ENCODE results near the gene FOXN3. TPM values are rescaled to one million over a fixed set of nuclear protein-coding genes. Genes with fewer than 3 reads are reported as not detected.

Gene FOXN3
- polyA plus RNA-seq, 3 donors = 38.7 to 57.4 (median 42.0) TPM

DNA sequence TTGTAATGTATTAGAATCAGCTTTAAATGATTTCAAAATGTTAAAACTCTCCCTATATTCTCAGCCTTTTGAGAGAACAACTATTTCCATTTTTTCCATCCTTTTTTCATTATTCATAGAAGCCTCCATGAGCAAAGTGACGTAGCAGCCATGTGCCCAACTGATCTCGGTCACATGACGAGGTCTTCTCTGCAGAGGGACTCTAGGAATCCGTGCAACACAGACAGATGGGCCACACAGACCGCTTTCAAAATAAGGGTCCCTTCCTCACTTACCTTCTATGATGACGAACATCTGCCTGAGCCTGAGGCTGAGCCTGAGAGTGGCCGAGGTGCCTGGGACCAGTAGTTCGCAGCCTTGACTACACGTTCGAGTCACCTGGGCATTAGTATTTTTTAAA is 293.8 kb downstream of the FOXN3 start:
- intact Hi-C loops (cut with micrococcal nuclease) = no loop called here
- H3K36me3 Mint-ChIP-seq = no peaks in the 10 kb centered on the region
- Histone ChIP-seq H4K20me1 (ENCODE audit: insufficient read depth, low read length) (no peaks in the 10 kb centered on the region), H2AFZ (ENCODE audit: insufficient read depth, low read depth, low read length, poor library complexity, severe bottlenecking) (no peak overlapping the region), H3K4me3 (replicated peaks in 1 of 3; ENCODE audit: low read depth in 2 of 3, low read length in 3 of 3) (no peak overlapping the region), H3K79me2 (ENCODE audit: insufficient read depth, low read length) (no peaks in the 10 kb centered on the region), H3K9me3 (replicated peaks in 1 of 2; ENCODE audit: control insufficient read depth in 1 of 2, insufficient read depth in 1 of 2, low read length in 2 of 2) (peaks cover 0 to 12% of the 10 kb centered on the region in 2 donors), H3K4me1 (ENCODE audit: control insufficient read depth in 1 of 2, insufficient read depth in 2 of 2, low read length in 2 of 2) (no peaks in the 10 kb centered on the region), H3K27me3 (ENCODE audit: control insufficient read depth in 2 of 2, insufficient read depth in 2 of 2, low read length in 2 of 2) (no peaks in the 10 kb centered on the region), H3K4me2 (replicated peaks; ENCODE audit: extremely low read depth, low read length, poor library complexity, severe bottlenecking) (no peak overlapping the region), H3K36me3 (replicated peaks in 1 of 2; ENCODE audit: control insufficient read depth in 1 of 2, insufficient read depth in 2 of 2, low read length in 2 of 2) (no peaks in the 10 kb centered on the region), H3K27ac (ENCODE audit: low read depth in 1 of 2, low read length in 2 of 2) (no peak overlapping the region), H3K9ac (ENCODE audit: insufficient read depth, low read length, poor library complexity, severe bottlenecking) (no peak overlapping the region)
- 100% methylated on average over 2 of the region's 10 CpGs for WGBS (ENCODE audit: insufficient coverage)
- TF ChIP-seq, protein P1, sequence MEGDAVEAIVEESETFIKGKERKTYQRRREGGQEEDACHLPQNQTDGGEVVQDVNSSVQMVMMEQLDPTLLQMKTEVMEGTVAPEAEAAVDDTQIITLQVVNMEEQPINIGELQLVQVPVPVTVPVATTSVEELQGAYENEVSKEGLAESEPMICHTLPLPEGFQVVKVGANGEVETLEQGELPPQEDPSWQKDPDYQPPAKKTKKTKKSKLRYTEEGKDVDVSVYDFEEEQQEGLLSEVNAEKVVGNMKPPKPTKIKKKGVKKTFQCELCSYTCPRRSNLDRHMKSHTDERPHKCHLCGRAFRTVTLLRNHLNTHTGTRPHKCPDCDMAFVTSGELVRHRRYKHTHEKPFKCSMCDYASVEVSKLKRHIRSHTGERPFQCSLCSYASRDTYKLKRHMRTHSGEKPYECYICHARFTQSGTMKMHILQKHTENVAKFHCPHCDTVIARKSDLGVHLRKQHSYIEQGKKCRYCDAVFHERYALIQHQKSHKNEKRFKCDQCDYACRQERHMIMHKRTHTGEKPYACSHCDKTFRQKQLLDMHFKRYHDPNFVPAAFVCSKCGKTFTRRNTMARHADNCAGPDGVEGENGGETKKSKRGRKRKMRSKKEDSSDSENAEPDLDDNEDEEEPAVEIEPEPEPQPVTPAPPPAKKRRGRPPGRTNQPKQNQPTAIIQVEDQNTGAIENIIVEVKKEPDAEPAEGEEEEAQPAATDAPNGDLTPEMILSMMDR (IDR thresholded peaks at IDR 0.05) = no peak
- peak overlapping the region in 1 of 7 donors; percentile 15 for H3K27ac Mint-ChIP-seq
- H3K9me3 Mint-ChIP-seq = peaks cover 0 to 14% (median 9%) of the 10 kb centered on the region in 7 donors
- no peaks in the 10 kb centered on the region for H3K4me1 Mint-ChIP-seq
- peaks cover 0 to 5% (median 4%) of the 10 kb centered on the region in 3 donors for H3K27me3 Mint-ChIP-seq (ENCODE audit: low read depth in 3 of 3)
- DNase-seq = no peak
- H3K4me3 Mint-ChIP-seq = no peak overlapping the region

DNA sequence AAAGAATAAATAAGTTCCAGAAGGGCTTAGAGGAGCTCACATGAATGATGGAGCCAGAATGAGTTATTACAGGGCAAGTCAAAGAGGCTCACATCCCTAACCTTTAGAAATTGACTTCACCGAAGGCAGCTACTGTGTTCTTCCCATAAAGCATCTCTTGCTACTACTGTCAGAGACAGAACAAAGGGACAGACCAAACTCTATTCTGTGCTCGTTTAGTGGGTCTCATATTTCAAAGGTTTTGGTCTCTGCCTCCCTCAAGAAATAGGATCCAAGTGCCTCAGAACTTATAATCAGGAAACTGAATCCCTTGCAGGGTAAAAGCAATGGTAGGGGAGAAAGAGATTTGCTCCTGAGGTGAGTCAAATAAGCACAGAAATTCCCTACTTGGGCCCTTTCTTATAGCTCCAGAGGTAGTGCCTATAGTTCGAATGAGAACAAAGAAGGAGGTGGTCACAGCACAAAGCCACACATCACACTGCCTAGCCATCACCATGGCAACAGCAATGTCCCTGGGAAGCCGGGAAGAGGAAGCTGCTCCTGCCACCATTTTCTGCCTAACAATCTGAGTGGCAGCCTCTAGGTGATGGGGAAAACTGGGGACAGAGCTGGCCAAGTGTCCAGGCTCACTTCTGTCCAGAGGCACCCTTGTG is 294.9 kb downstream of the FOXN3 start:
- Histone ChIP-seq H3K4me1 (ENCODE audit: control insufficient read depth in 1 of 2, insufficient read depth in 2 of 2, low read length in 2 of 2) (no peaks in the 10 kb centered on the region), H4K20me1 (ENCODE audit: insufficient read depth, low read length) (no peaks in the 10 kb centered on the region), H3K9me3 (replicated peaks in 1 of 2; ENCODE audit: control insufficient read depth in 1 of 2, insufficient read depth in 1 of 2, low read length in 2 of 2) (peaks cover 0 to 12% of the 10 kb centered on the region in 2 donors), H3K36me3 (replicated peaks in 1 of 2; ENCODE audit: control insufficient read depth in 1 of 2, insufficient read depth in 2 of 2, low read length in 2 of 2) (no peaks in the 10 kb centered on the region), H3K9ac (ENCODE audit: insufficient read depth, low read length, poor library complexity, severe bottlenecking) (no peak overlapping the region), H3K27ac (ENCODE audit: low read depth in 1 of 2, low read length in 2 of 2) (no peak overlapping the region), H3K4me2 (replicated peaks; ENCODE audit: extremely low read depth, low read length, poor library complexity, severe bottlenecking) (no peak overlapping the region), H2AFZ (ENCODE audit: insufficient read depth, low read depth, low read length, poor library complexity, severe bottlenecking) (no peak overlapping the region), H3K4me3 (replicated peaks in 1 of 3; ENCODE audit: low read depth in 2 of 3, low read length in 3 of 3) (no peak overlapping the region), H3K79me2 (ENCODE audit: insufficient read depth, low read length) (no peaks in the 10 kb centered on the region), H3K27me3 (ENCODE audit: control insufficient read depth in 2 of 2, insufficient read depth in 2 of 2, low read length in 2 of 2) (no peaks in the 10 kb centered on the region)
- peaks cover 0 to 14% (median 9%) of the 10 kb centered on the region in 7 donors for H3K9me3 Mint-ChIP-seq
- TF ChIP-seq, protein P1 (IDR thresholded peaks at IDR 0.05) = no peak
- peaks cover 3 to 5% (median 4%) of the 10 kb centered on the region in 3 donors for H3K27me3 Mint-ChIP-seq (ENCODE audit: low read depth in 3 of 3)
- H3K27ac Mint-ChIP-seq = no peak overlapping the region
- no peak for DNase-seq
- H3K36me3 Mint-ChIP-seq = no peaks in the 10 kb centered on the region
- intact Hi-C loops (cut with micrococcal nuclease) = no loop called here
- H3K4me3 Mint-ChIP-seq = no peak overlapping the region
- WGBS (ENCODE audit: insufficient coverage) = no CpG with 5 or more reads among the region's 4 CpGs
- no peaks in the 10 kb centered on the region for H3K4me1 Mint-ChIP-seq

Data from CD14-positive monocyte (primary cell).